Femur (tissue), 1 donor: ENCODE results near the gene PHKG1.
A peak's percentile ranks its signal among the peaks of the same experiment; 100 is the strongest.
"Not testable (repeated sequence)": the region's sequence is repeated elsewhere in the genome, so short reads cannot be mapped to it uniquely, and the experiment has no call there.

ENCODE experiments used
- DNase-seq: peaks from one replicate; pipeline ENCODE4 v3.0.0-alpha.2; 2017

PHKG1 gene

DNA sequence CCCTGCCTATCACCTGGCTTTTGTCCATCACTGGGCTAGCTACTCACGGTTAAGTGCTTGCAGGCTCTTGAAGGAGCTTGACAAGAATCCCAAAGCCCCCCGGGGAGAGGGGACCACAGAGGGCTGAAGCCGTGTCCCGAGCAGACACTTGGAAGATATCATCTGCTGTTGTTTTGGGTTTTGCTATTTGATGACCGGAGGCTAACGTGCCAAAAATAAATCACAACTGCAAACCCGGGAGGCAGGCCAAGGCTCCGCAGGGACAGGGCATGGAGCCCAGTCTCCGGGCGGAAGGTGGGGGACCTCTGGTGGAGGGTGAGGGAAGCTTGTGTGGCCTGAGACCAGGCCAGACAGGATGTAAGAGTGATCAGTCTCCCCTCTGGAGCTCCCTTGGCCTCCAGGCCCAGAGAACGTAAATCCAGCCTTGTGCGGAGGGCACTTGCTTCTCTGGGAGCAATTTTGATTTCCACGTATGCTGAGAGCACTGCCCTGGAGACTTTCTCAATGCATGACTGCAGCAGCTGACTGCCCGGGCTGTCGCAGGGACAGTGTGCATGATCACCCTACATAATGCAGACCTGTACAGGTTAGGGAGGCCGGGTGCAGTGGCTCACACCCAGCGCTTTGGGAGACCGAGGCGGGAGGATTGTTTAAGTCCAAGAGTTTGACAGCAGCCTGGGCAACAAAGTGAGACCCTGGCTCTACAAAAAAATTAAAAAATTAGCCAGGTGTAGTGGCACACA is at the start of gene PHKG1:
PHKG1 (minus strand) TSS at position 164 of the 743 bp plus-strand sequence. CDS start 4,011 bp downstream, outside the sequence.
- DNase-seq, result peak; percentile 89

DNA sequence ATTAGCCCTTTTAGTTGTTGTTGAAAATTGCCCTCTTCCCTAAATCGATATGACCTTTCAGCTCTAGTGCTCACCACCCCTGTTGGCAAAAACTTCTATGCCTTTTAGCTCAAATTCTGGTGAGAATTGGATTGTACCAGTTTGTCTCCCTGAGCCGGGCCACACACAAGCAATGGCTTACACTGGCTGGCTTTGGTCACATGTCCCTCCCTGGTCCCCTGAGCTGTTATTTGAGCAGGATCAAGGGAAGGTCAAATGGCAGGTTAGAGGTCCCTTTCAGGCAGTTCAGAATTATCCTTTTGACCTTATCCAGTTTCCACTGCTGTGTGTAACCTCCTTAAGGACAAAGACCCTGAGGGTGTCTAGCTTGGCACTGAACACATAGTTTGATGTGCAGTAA is 38.3 kb upstream of the PHKG1 start:
- not testable (repeated sequence) for DNase-seq

DNA sequence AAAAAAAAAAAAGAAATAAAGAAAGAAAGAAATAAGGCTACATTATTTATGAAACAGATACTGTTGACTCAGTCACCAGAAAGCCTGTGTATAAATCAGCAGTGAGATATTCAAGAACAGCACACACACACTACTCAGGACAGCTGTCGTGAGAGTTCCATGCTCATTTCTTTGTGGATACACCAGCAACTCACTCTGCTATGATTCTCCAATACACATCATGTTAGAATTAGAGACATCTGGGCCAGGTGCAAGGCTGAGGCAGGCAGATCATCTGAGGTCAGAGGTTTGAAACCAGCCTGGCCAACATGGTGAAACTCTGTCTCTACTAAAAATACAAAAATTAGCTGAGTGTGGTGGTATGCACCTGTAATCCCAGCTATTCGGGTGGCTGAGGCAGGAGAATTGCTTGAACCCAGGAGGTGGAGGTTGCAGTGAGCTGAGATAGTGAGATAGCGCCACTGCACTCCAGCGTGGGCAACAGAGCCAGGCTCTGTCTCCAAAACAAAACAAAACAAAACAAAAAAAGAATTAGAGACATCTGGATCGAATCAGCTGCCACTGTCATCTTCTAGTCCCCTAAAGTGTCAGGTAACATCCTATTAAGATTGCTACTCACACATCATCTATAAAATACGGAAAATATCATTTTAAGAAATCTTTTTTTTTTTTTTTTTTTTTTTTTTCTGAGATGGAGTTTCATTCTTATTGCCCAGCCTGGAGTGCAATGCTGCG is 34.7 kb upstream of the PHKG1 start:
- no peak for DNase-seq

GRCh38 chr7:56125831-56126230 is 33.1 kb upstream of the PHKG1 start:
- DNase-seq, result no peak

DNA sequence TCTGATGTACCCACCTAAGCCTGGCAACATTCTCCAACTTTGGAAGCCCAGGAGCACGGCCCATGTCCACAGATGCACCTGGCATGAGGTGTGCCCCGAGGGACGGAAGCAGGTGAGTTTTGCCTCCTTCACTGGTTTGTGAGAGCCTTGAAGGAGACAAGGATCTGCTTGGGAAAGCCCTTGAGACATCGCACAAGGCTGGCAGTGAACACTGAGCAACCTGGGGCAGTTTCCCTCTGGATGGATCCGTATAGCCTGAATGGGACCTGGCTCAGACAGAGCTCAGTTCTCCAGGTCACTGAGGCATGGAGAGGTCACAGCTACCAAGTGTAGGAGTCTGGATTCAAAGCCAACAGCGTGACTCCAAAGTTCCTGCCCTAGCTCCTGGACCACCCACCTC is 32.2 kb upstream of the PHKG1 start:
- no peak for DNase-seq

GRCh38 chr7:56121440-56121839 is 28.7 kb upstream of the PHKG1 start:
- no peak for DNase-seq

DNA sequence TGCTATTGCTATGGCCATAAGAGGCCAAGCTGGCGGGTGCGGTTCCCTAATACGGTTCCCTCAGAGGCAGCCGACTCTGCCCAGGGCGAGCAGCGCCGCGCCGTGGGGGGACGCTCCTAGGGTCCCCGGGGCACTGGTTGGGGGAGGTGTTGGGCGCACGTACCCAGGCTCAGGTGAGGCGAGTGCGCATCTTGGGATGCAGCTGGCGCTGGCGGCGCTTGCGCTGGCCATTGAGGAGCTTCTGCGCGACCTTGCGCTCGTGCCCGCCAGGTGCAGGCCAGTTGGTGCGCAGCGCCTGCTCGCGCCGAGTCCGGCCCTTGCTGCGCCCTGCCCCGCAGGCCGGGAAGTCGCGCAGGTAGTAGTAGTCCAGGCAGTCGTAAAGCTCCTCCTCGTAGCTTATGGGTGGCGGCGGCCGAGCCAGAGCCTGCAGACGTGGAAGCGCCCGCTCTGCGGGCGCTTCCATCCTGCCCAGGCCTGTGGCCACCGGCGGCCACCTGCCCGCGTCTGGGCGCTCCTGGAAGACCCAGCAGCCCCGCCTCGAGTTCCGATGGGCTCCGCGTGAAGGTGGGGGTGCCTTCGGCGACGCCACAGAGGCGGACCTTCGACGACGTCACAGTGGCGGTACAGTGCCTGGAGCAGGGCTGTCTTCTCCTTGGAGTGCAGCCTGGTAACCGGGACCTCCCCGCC is 23.2 kb upstream of the PHKG1 start, which contains the start of gene NUPR2:
NUPR2 (minus strand) TSS at position 566 of the 687 bp plus-strand sequence; CDS start at position 463, 103 bp downstream.
- no peak for DNase-seq

- not testable (repeated sequence) for DNase-seq
These were observed 19.5 kb upstream of the PHKG1 start for GRCh38 chr7:56112244-56112643.

- no peak for DNase-seq
These were observed 17.9 kb upstream of the PHKG1 start for GRCh38 chr7:56110611-56111010.

DNA sequence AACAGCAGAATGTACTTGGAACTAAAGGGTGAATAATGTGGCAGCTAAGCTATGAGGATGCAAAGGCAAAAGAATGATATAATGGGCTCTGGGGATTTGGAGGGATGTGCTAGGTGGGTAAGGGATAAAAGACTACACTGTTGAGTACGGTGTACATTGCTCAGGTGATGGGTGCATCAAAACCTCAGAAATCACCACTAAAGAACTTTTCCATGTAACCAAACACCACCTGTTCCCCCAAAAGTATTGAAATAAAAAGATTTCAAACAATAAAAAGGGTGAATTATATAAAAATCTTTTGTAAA is 15.2 kb upstream of the PHKG1 start:
- DNase-seq, result no peak

DNA sequence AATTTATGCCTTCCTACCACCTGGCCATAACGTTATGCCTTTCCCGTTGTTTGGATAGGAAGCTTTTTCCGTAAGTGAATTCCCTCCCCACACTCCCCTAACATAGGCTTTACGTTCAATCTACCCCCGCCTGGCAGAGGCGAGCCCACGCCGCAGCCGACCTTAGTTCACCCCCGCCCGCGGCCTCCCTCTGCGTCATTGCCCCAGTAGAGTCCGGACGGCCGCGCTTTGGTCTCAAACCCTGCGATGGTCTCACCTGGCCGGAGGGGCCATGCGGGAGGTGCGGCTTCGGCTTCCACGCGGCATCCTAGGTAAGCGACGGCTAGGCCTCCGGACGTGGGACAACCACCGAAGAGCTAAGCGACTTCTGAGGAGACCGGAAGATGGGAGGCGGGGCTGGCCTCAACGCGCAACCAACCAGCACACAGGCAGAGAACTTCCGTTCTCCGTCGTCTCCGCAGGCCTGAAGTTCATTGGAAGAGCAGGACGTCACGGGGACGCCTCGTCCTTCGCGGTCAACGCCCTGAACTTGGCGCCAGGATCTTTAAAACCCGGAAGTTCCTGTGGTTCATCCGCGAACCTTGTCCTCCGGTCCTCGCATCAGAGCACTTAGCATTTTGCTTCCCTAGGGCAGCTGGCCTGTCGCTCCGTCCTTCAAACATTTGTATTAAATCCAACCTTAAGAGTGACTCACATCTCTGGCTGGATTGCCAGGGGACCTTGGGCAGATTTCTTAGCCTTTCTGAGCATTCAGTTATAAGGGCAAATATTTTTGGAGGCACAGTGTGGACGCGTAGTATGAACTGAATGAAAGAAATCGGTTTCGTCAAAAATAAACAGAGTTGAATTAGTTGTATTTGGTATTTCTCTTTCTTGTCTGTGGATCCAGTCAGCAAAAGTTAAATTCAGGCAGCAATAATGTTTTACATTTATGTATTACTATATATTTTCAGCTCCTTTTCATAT is 13.6 kb upstream of the PHKG1 start, which contains the start of gene CHCHD2:
CHCHD2 (minus strand) TSS at position 369 of the 966 bp plus-strand sequence; CDS start at position 306, 63 bp downstream.
- DNase-seq, result peak; percentile 99

DNA sequence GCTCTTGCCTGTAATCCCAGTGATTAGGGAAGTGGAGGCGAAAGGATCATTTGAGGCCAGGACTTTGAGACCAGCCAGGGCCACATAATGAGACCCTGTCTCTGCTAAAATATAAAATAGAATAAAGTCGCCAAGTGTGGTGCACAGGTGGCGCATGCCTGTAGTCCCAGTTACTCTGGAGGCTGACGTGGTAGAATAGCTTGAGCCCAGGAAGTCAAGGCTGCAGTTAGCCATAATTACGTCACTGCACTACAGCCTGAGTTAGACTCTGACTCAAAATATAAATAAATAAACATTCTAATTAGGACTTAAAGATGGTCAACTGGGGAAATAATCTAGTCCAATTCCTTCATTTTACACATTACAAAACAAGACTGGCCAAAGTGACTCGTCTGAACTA is 12.8 kb upstream of the PHKG1 start:
- peak; percentile 36 for DNase-seq

GRCh38 chr7:56104138-56104537 is 11.4 kb upstream of the PHKG1 start:
- not testable (repeated sequence) for DNase-seq

DNA sequence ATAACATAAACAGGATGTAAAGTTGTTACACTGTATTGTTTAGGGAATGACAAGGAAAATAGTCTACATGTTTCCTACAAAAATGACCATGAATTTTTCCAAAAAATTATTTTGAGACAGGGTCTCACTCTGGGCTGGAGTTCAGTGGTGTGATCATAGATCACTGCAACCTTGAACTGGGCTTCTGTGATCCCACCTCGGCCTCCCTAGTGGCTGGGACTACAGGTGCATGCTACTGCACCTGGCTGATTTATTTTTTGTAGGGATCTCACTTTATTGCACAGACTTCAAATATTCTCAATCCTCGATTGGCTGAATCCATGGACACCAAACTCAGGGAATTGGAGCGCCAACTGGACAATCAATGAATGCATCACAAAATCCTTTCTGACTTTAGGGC is 6.9 kb upstream of the PHKG1 start:
- no peak for DNase-seq

DNA sequence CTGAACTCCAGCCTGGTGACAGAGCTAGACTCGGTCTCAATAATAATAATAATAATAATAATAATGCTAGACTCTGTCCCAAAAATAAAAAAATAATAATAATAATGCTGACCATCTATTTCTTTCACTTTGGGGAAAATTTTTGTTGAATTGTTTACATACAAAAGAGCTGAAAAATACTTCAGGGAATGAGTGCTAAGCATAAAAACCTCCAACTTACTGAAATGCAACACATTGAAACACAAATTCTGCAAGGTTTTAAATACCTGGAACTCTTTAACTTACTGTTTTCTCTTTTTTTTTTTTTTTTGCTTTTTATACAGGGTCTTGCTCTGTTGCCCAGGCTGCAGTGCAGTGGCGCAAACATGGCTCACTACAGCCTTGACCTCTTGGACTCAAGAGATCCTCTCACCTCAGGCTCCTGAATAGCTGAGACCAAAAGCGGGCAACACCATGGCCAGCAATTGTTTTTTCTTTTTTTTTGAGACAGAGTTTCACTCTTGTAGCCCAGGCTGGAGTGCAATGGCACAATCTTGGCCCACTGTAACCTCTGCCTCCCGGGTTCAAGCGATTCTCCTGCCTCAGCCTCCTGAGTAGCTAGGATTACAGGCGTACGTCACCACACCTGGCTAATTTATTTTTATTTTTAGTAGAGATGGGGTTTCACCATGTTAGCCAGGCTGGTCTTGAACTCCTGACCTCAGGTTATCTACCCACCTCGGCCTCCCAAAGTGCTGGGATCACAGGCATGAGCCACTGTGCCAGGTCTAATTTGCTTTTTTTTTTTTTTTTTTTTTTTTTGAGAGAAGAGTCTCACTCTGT is 5.6 kb upstream of the PHKG1 start:
- DNase-seq, result not testable (repeated sequence)

- no peak for DNase-seq
These were observed 4.9 kb upstream of the PHKG1 start for GRCh38 chr7:56097700-56098099.

DNA sequence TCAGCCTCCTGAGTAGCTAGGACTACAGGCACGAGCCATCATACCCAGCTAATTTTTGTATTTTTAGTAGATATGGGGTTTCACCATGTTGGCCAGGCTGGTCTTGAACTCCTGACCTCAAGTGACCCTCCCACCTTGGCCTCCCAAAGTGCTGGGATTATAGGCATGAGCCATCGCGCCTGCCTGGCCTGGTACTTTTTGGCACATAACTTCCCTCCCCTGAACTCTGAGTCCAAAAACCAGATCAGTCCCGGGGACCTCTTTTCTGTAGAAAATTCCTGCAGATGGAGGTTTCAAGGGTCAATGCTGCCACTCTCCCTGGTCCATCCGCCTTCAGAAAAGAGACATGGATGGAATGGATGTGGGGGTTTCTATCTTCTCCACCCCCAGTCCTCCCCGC is 364 bp downstream of the PHKG1 start:
- DNase-seq, result not testable (repeated sequence)

DNA sequence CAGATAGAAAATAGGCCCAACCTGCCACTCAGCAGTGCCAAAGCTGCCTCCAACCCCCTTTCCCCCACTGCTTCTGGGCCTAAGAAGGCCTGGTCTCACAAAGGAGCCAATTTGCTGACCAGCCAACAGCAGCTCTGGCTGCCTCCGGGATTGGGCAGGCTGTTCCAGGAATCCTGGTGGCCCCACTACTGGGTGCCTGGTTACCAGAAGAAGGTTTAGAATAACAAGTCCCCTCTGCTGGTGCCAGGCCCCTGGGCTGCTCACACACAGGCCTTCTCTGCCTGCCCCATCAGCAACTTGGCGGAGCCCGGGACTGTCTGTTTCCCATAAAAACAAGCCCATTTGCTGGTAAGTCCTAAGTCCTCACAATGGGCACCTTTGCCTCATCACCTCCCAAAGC is 1.2 kb downstream of the PHKG1 start:
- peak; percentile 75 for DNase-seq

DNA sequence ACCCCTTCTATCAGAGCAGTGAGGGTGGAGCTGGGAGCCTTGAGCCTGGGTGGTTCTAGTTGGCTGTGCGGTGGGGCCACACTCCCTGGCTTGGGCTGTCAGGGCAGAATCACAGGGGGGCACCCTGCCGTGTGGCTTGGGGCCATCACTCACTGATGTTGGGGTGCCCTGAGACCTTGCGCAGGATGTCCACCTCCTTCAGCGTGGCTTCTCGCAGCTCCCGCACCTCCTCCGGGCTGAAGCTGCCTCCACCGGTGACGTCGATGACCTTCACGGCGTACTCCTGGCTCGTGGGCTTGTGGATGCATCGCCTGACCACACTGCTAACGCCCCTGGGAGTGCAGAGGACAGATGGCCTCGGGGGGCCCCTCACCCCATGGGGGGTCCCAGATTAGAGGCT is 5.3 kb downstream of the PHKG1 start:
- no peak for DNase-seq

DNA sequence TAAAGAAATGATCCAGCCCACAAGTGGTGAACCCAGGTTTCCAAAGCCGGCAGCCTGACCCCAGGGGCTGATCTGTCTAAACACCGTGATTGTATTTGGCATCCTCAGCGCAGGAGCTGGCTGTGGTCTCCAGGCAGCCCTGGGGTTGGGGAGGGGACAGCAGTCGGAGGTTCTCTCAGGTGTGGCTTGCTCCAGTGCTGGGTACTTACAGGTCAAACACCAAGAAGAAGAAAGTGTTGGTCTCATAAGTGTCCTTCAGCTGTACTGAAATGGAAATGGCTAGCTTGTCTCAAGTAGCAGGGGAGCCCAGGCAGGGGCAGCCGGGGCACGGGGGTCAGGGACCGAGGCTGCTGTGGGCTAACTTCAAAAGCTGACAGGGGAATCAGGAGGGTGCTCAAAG is 6.0 kb downstream of the PHKG1 start:
- DNase-seq, result no peak

- no peak for DNase-seq
These were observed 9.5 kb downstream of the PHKG1 start for GRCh38 chr7:56083150-56083785.
